CD4-positive, alpha-beta T cell treated with Interleukin-4 for 4 hours (primary cell): Measurements from ENCODE around the gene CAV2.

Experiments used
- DNase-seq: peaks from one replicate; pipeline ENCODE4 v3.0.0-alpha.2; 2020

Gene CAV2

GRCh38 chr7:116549370-116549769 lies 49.8 kb downstream of the CAV2 start:
- DNase-seq: no peak

- DNase-seq: no peak
These were observed 52.2 kb downstream of the CAV2 start for GRCh38 chr7:116551692-116552091.

GRCh38 chr7:116552602-116553001 lies 53.1 kb downstream of the CAV2 start:
- DNase-seq: no peak

DNA sequence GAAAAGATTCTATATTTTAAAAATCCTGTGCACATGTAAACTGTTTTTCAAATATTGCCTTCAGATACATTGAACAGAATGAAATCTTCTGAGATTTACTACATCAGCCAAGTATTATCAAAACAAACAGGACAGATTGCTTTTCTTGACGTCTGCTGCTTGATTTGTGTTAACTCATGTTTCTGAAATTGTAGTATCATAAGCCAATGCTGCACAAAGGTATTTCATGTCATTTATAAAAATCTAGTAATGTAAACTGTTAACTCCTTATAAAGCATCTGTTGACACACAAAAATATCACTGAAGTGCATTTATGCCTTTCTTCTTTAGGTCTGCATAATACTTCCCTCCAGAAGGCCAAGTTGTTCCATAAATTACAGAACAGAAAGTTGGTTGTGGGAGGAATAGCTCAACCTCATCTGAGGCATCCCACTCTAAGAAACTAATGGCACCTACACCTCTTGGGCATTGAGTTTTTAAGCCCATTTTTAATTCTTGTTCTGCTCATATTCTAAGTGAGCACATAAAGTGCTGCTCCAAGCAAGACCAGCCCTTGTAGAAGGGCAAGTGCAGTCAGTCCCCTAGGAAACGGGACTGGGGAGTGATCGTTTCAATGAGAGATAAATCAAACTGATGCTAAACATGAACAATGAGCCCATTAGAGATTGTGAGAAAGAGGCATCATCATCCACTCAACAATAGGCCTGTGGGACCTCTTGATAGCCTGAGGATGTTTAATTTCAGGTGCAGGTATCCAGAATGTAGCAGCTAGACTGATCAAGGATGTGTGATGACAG lies 53.8 kb downstream of the CAV2 start:
- DNase-seq: no peak

DNA sequence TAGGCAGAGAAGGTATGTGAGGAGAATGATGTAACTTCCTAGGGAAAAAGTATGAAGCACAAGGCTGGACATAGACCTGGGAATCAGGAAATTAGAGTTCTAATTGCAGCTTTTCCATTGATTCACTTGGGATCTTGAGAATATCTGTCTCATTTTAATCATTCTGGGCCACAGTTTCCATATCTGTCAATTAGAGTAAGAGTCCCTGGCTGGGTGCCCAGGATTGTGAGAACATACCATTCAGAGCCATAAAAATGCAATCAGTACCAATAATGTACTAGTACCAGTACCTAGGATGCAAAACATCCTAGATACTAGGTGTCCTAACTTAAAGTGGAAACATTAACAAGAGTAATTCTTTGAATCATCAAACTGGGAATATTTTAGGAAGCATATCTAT lies 54.9 kb downstream of the CAV2 start:
- no peak for DNase-seq

DNA sequence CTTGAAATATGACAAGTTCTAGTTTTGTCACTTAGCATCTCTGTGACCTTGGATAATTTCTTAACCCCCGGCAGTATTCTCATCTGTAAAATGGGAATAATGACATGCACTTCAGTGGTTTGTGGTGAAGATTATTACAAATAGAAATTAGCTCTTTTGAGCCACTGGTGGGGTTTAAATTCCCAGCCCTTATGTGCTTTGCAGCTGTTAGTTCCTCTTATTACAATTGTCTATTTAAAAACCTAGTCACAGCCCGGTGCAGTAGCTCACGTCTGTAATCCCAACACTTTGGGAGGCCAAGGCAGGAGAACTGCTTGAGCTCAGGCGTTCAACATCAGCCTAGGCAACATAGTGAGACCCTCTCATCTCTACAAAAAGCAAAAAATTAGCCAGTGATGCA lies 55.4 kb downstream of the CAV2 start:
- DNase-seq: no peak

- DNase-seq: no peak
These were observed 57.6 kb downstream of the CAV2 start for GRCh38 chr7:116557066-116557585.

GRCh38 chr7:116557901-116558300 lies 58.4 kb downstream of the CAV2 start:
- no peak for DNase-seq
